Testis (tissue), 3 donors: ENCODE measurements around the gene PXMP2. TPM values are rescaled to one million over a fixed set of nuclear protein-coding genes. Genes with fewer than 3 reads are reported as not detected.

ENCODE experiments used
- DNase-seq: peaks from one replicate; pipeline ENCODE4 v3.0.0-alpha.2; 2019
- H3K27ac ChIP-seq, 2 donors: fragments of 200-600 bp; sonication (generic); one replicate each; pipeline ENCODE4 v1.5.1; 2019
- H3K27me3 ChIP-seq: fragments of 200-600 bp; sonication (generic); one replicate; pipeline ENCODE4 v1.5.1; 2019
- H3K36me3 ChIP-seq: fragments of 200-600 bp; sonication (generic); one replicate; pipeline ENCODE4 v1.5.1; 2017; ENCODE audit warnings: low read depth; ENCODE audit errors: missing control alignments
- H3K4me1 ChIP-seq: fragments of 200-600 bp; sonication (generic); one replicate; pipeline ENCODE4 v1.5.1; 2019
- H3K4me3 ChIP-seq, 2 donors: fragments of 200-600 bp; sonication (generic); one replicate each; pipeline ENCODE4 v1.5.1; 2017 to 2019
- H3K9me3 ChIP-seq: fragments of 200-600 bp; sonication (generic); one replicate; pipeline ENCODE4 v1.5.1; 2017
- POLR2A ChIP-seq: fragments of 450-650 bp; IDR thresholded peaks from one replicate; pipeline ENCODE4 v1.6.1; 2017; ENCODE audit warnings: antibody characterized with exemption, mild to moderate bottlenecking, moderate library complexity
- WGBS, 2 donors: methylation state at CpG; one replicate each; pipeline ENCODE4 v1.1.5; 2018; 5-methylcytosine and 5-hydroxymethylcytosine counted together
- intact Hi-C: fragments of 100-400 bp; cut with DNase I; formaldehyde crosslinking; loops from one replicate; pipeline ENCODE4 v1.15.1; 2023; ENCODE audit warnings: low total_unique reads
- polyA plus RNA-seq: library from polyadenylated mRNA; stranded (reverse); fragments of 350-450 nt; fragmentation: Illumina TruSeq; extraction: RNeasy Lipid Tissue Mini Kit (QIAGEN cat#74804); gene quantifications from one replicate; pipeline ENCODE4 v1.2.3, GENCODE V29; 2014; ENCODE audit warnings: low read depth, low replicate concordance; ENCODE audit not compliant: insufficient read depth
- total RNA-seq, 2 donors: library from RNA; depleted of rRNA; stranded (reverse); fragments of >200 nt; gene quantifications; one replicate each; pipeline ENCODE4 v1.2.3, GENCODE V29; 2016
- TF ChIP-seq, protein P1 (sequence below), 3 experiments: fragments of 450-650 bp in 2 of 3; fragments of 200-600 bp in 1 of 3; sonication (generic) in 1 of 3; IDR thresholded peaks; one replicate each; pipeline ENCODE4 v1.5.1; 2016 to 2019; ENCODE audit warnings: antibody characterized with exemption in 3 of 3, mild to moderate bottlenecking in 2 of 3, moderate library complexity in 1 of 3

The PXMP2 gene
- total and polyA plus RNA-seq, 3 donors from 2014 or later, result 13.5 to 26.5 (median 16.0) TPM

DNA sequence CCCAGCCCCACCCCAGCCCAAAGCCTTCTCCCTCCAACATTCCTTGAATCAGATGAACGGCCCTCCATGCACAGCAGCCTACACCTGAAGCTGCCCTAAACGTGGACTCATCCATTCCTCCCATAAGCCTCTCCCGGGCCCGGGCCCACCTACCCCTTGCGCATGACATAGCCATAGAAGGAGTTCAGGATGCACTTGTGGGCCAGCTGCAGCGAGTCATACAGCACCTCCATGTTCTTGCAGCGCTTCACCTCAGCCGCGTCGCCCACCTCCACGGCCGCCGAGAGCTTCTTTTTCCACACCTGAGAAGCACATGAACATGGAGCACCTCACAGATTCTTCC, 22.3 kb upstream of the PXMP2 start:
- Histone ChIP-seq H3K27me3 (no peaks in the 10 kb centered on the region), H3K9me3 (no peaks in the 10 kb centered on the region), H3K36me3 (no peaks in the 10 kb centered on the region), H3K4me3 (no peak overlapping the region), H3K4me1 (no peaks in the 10 kb centered on the region), H3K27ac (no peak overlapping the region)
- WGBS, 2 donors, result 90 to 97% methylated on average over 13 of the region's 13 CpGs
- DNase-seq, result no peak
- intact Hi-C loops, result no loop called here
- no peak for TF ChIP-seq POLR2A
- TF ChIP-seq, protein P1, sequence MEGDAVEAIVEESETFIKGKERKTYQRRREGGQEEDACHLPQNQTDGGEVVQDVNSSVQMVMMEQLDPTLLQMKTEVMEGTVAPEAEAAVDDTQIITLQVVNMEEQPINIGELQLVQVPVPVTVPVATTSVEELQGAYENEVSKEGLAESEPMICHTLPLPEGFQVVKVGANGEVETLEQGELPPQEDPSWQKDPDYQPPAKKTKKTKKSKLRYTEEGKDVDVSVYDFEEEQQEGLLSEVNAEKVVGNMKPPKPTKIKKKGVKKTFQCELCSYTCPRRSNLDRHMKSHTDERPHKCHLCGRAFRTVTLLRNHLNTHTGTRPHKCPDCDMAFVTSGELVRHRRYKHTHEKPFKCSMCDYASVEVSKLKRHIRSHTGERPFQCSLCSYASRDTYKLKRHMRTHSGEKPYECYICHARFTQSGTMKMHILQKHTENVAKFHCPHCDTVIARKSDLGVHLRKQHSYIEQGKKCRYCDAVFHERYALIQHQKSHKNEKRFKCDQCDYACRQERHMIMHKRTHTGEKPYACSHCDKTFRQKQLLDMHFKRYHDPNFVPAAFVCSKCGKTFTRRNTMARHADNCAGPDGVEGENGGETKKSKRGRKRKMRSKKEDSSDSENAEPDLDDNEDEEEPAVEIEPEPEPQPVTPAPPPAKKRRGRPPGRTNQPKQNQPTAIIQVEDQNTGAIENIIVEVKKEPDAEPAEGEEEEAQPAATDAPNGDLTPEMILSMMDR (IDR thresholded peaks at IDR 0.05), result no peak

DNA sequence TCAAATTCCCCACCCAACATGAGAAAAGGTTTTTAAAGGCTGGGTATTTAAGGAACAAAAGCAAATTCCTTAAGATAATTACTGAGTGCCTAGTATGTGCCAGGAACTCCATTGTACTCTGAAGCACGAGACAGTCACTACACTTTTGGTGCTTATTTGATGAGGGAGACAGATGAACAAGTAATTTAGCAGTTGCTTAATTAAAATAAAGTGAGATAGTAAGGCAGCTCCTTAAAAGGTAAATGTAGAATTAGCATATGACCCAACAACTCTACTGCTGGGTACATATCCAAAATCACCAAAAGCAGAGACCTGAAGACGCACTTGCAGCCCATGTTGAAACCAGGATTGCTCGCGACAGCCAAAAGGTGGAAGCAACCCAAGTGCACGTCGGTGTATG, 21.6 kb upstream of the PXMP2 start:
- H3K27ac ChIP-seq, result no peak overlapping the region
- 90 to 97% methylated on average over 6 of the region's 6 CpGs for WGBS, 2 donors
- H3K4me3 ChIP-seq, result no peak overlapping the region
- no peak for DNase-seq
- no peaks in the 10 kb centered on the region for H3K4me1 ChIP-seq
- intact Hi-C loops, result no loop called here
- TF ChIP-seq POLR2A, result no peak
- TF ChIP-seq, protein P1 (IDR thresholded peaks at IDR 0.05), result no peak
- H3K27me3 ChIP-seq, result no peaks in the 10 kb centered on the region
- no peaks in the 10 kb centered on the region for H3K9me3 ChIP-seq
- H3K36me3 ChIP-seq, result no peaks in the 10 kb centered on the region

DNA sequence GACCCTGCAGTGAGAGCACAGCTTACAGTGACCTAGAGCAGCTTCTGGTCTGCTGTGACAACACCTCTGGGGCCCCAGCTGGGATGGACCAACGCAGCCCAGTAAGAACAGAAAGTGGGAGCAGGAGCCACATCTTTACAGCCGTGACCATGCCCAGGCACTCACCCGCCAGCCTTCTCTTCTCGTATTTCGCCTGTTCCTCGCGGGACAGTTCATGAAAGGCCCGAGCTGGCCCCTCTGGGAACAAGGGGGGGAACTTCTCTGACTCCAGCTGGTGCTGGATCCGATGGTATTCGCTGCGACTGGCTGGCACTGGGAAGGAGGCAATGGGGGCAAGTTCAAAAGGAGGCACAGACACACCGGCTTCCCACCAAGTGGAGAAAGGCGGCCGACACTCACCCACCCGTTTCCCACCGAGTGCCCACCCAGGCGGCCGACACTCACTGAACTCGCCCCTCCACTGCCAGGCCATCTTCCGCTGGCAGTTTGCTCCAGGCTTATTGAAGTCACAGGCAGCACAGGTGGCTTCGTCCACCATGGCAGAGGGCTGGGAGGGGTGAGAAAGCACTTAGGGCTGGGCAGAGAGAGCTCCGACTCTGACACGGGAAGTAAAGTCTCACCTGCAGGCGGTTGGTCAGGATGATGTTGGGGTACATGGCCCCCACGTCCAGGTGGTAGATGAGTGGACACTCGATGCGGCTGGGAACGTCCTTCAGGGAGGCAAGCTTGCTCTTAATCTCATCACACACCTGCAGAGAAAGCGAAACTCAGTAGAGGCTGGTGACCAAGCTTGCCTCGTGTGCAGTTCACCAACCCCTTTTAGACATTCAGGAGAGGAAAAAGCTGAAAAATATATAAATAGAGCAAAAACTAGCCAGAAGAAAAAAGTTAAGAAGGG, 18.9 kb upstream of the PXMP2 start:
- no peaks in the 10 kb centered on the region for H3K9me3 ChIP-seq
- no peaks in the 10 kb centered on the region for H3K4me1 ChIP-seq
- H3K4me3 ChIP-seq, result no peak overlapping the region
- no peak for DNase-seq
- no peaks in the 10 kb centered on the region for H3K27me3 ChIP-seq
- intact Hi-C loops, result no loop called here
- no peaks in the 10 kb centered on the region for H3K36me3 ChIP-seq
- TF ChIP-seq POLR2A, result no peak
- TF ChIP-seq, protein P1 (IDR thresholded peaks at IDR 0.05), result no peak
- H3K27ac ChIP-seq, result no peak overlapping the region
- WGBS, 2 donors, result 91 to 96% methylated on average over 30 of the region's 30 CpGs

DNA sequence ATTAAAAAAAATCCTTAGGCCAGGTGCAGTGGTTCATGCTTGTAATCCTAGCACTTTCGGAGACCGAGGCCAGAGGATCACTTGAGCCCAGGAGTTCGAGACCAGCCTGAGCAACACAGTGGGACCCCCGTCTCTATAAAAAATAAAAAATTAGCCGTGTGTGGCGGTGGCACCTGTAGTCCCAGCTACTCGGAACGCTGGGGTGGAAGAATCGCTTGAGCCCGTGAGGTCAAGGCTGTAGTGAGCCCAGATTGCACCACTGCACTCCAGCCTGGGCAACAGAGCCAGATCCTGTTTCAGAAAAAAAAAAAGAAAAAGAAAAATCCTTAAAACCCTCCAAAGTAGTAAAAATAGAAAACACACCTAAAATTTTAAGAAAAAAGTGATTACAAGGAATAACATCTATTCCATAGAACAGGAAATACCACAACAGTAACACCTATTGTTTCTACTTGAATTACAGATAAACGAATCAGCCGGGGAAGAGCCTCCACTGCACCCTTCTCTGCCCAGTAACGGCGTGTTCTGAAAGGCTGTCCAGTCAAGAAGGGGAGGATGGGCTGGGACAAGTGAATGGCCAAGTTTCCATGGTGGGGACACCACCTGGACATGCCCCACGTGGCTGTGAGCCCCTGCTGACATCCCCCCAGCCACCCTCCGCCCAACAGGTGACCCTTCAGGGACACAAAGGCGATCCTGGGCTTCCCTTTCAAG, 18.1 kb upstream of the PXMP2 start:
- H3K36me3 ChIP-seq, result no peaks in the 10 kb centered on the region
- TF ChIP-seq POLR2A, result no peak
- TF ChIP-seq, protein P1 (IDR thresholded peaks at IDR 0.05), result no peak
- H3K4me1 ChIP-seq, result no peaks in the 10 kb centered on the region
- intact Hi-C loops, result no loop called here
- H3K27ac ChIP-seq, result no peak overlapping the region
- no peaks in the 10 kb centered on the region for H3K27me3 ChIP-seq
- no peak for DNase-seq
- no peaks in the 10 kb centered on the region for H3K9me3 ChIP-seq
- H3K4me3 ChIP-seq, result no peak overlapping the region
- 88% methylated on average over 17 of the region's 17 CpGs for WGBS, 2 donors
